NCI-H1417 (cell line): ENCODE measurements around the gene SECISBP2.

Source experiments
- DNase-seq, 3 experiments: peaks; one replicate each; lab custom pipeline; 2025; lab: John Stamatoyannopoulos, UW

The SECISBP2 gene

DNA sequence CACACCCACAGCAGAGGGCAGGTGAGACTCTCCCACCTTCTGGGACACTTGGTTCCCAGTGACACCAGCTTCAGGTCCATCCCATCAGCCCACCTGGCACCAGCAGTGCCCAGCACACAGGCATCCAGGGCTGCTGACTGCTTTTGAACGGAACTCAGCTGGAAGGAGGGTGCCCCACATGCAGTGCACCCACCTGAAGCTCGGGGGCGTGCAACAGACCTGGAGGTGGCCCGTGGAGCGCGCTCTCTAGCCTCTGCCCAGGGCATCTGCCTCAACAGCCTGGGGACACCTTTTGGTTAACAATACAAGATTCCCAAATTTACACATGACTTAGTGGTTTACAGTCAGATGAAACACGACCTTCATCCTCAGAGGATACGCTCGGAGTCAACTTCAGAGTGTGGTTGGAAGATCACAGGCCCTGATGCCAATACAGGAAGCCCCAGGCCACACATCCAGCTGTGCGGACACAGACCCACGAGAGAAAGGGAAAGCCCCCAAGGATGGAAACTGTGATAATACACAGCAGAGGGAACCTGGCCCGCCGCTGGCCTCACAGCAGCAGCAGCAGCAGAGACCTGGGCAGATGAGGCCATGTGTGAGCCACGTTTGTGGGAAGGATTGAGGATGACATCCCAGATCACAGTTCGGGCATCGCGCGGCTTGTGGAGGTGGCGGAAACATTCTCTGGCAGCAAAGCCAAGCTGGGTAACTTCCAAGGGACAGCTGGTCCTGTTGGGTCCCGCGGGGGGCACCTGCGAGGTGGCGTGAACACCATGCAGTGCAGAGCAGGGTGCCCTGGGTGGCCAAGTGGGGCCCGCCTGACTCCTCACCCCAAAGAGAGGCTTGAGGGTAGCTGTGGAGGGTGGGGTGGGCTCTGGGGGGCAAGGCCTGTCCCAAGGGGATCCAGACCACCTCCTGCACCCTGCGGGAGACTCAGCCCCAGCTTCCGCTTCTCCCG is 64.0 kb downstream of the SECISBP2 start:
- DNase-seq: no peak

DNA sequence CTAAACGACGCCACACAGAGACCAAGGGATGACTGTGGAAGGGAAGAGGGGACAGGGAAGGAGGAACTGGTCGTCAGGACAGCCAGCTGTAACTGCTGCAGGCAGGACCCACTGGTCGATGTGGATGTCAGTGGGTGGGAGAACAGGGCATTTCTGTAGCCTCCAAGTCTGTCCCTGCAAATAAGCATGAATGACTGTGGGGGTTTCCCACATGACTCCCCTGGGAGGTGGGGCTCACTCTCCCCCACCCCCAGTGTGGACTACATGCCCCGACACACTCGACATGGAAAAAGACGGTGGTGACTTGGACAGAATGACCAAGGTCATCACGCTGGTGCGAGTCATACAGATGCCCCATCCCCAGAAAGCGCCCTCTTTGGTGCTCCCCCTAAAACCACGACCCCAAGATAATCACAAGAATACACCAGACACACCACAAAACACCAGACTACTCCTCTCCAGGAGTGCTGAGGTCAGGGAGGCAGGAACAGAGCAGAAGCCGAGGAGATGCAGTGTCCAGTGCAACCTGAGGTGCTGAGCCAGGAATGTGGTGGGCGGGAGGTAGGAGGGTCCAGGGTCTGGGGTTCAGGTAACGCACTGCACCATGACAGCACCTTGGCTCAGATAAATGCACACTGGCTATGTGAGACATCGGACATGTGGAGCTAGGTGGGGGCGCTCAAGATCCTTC is 64.9 kb downstream of the SECISBP2 start:
- no peak for DNase-seq

GRCh38 chr9:89383721-89384300 is 65.5 kb downstream of the SECISBP2 start:
- DNase-seq: no peak

DNA sequence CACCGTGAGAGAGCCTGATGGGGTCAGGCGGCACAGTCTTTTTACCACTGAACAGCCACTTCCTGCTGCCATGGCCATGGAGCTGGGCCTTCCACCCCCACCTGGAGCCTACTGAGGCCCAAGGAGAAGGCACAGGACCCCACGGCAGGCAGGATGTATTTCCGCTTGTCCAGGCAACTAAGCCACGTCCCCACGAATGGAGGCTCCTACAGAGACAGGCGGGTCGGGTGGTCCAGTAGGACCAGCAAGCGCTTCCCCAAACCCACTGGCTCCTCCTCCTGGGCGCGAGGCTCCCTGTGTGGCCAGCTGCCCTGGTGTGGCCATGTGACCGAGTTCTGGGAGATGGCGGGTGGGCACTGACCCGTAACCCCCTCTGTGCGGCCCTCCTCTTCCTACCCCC is 66.5 kb downstream of the SECISBP2 start:
- no peak for DNase-seq

DNA sequence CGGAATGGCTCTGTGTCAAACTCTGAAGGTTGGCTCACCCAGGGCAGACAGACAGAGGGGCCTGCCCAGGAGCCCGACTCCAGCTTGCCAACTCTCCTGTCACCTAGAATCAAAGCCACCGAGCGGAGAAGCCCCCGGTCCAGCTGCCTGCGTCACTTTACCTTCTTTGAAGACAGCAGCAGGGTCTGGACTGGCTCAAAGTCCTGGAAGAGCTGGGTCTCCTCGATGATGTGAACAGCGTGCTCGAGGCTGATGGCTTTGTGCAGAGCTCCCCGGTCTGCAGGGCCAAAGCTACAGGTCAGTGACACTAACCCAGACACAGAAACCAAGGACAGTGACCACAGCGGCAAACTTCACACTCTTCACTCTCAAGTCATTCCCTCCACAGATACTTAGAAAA is 67.9 kb downstream of the SECISBP2 start:
- DNase-seq: no peak

- no peak for DNase-seq
Measured at GRCh38 chr9:89386797-89387196, 68.5 kb downstream of the SECISBP2 start.

GRCh38 chr9:89387197-89387849 is 69.0 kb downstream of the SECISBP2 start:
- DNase-seq: no peak

- no peak for DNase-seq
Measured at GRCh38 chr9:89388084-89388867, 70.0 kb downstream of the SECISBP2 start.

GRCh38 chr9:89388868-89389177 is 70.5 kb downstream of the SECISBP2 start:
- DNase-seq: no peak

DNA sequence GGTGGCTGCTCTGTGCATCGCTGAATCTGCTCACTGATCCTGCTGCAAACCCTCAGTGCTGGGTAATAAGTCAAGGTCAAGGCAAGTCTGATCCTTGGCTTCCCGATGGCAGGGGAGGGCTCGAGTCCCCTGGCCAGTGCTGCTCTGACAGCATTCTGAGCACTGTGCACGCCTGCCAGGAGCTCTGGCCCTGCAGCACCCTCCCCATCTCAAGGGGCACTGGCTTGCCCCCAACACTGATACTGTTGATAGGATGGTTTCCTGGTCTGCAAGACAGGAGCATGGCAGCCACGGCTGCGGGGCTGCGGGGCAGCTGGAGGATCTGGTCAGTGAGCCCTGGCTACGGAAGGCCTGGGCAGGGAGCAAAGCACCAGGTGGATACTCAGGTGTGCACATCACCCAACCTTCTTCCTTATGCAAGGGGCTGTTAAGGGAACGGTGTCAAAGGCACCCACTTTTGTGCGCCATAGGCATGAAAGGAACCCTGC is 71.8 kb downstream of the SECISBP2 start:
- DNase-seq: no peak

DNA sequence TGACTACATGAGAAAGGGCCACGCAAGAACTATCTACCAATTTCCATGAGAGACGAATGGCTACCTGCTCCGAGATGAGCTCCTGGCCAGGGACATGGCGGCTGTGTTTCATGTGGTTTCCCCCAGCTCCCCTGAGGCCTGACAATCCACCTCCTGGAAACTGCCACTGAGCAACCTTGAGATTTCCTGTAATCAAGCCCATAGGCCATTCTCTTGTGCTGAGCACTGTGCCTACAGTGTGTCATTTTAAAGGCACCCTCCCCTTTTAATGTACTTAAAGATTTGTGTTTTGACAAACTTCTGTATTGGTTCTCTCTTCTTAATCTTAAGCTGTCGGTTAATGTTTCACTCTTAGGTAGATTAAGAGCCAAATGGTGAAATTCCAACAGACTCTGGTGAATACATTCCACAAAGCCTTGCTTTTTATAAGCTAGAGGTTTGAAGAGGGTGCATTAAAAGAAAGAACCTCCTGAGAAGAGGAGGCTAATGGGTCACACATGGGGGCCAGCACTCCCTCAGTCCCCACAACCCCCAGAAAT is 72.3 kb downstream of the SECISBP2 start:
- DNase-seq: no peak

- DNase-seq: no peak
Measured at GRCh38 chr9:89391585-89391984, 73.3 kb downstream of the SECISBP2 start.

DNA sequence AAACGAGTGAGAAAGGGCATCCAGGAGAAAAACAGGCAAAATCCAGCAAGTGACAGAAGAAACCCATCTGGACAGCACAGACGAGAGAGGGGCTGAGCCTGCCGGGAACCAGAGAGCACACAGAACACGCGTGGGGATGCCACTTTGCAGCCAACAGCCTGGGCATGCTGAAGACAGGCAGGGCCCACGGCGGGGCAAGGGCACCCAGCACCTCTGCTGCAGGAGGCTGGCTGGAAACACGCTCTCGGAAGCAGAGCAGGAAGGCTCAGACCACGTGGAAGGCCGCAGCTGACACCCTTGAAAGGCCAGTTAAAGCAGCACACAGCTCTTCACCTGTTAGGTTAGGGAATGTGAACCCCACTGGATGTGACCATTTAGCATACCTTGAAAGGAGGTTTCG is 76.1 kb downstream of the SECISBP2 start:
- no peak for DNase-seq

DNA sequence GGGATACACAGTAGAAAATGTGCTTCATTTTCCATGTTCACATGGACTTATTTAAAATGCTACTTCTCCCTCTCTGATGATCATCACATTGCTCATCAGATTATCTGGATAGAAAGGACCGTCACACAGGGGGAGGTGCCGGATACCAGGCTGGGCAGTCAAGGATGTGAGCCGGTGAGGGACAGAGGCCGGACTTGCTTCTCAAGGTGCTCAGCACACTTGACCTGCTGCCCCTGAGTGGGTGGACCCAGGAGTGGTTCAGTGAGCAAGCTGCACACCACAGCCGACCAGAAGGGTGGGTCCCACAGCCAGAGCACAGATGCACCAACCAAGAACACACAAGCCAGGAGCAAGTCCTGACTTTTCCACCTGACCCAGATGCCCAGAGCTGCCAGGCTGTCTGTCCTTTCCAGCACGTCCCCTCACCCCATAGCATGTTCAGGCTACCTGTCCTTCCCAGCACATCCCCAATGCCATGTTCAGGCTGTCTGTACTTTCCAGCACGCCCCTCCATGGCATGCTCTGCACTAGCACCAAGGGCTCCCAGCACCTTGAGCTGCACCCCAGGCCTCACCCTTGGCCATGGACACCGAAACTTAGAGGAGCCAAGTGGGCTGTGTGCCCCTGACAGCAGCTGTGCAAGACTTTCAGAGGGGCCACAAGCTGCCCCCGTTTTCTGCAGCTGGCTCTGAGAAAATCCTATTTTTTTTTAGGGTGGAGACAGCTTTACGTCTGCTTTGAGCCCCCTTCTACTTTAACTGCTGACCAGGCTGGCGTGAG is 77.8 kb downstream of the SECISBP2 start:
- no peak for DNase-seq

- no peak for DNase-seq
Measured at GRCh38 chr9:89397471-89397870, 79.2 kb downstream of the SECISBP2 start.

- no peak for DNase-seq
Measured at GRCh38 chr9:89398621-89399020, 80.3 kb downstream of the SECISBP2 start.

DNA sequence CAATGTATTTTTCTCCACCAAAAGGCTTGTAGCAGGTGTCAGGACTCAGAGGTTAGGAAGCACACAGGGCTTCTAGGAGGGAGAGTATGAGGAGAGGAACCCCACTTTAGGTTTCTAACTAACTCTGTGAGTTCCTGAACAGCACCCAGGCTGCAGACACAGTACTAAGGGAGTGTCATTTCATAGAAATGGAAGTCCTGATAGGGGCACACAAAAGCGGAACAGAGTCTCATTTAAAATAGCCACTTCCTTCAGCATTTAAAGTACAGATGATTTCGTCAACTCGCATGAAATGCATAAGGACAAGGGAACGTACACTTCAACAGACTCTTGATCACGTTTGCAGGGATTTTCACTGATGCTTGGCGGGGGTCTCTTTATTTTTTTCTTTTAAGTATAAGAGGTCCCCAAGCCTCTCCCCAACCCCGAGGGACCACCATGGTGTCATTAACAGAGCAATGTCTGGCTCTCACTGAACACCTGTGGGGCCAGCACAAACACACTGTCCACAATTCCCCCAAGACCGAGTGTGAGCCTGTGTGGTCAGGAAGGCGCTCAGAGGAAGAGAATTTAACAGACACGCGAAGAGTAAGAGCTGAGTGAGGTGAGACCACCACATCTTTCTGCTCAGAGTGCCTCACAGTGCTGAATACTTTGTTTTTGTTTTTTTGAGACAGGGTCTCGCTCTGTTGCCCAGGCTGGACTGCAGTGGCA is 82.3 kb downstream of the SECISBP2 start:
- no peak for DNase-seq

DNA sequence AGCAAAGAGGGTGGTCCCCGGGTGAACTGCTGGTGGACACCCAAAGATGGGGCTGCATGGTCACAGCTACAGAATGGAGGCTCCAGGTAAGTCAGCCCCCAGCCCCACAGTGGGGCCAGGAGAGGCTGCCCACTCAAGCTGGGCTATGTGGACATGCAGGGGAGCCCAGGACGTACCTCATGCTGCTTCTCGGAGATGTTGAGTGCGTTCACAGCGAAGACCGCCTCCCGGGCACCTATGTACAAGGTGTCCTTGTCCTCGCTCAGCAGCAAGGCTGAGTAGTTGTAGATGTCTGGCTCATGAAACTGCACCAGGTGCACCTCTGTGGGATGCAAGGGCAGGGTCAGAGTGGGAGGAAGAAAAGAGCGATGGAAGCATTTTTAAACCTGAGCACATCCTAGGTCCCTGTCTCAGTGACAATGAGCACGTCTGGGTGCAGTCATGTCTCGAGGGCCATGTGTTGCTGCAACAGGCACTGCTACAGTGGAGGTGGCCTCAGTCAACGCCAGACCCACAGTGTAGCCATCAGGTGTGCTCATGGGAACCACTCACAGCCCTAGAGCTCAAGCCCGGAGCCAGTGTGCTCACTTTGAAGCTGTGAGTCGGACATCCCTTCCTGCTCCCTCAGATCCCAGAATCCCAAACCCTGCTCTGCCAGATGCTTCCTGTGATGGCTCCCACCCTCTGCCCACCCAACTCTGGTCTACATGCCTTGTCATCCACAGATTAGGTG is 84.6 kb downstream of the SECISBP2 start:
- no peak for DNase-seq

DNA sequence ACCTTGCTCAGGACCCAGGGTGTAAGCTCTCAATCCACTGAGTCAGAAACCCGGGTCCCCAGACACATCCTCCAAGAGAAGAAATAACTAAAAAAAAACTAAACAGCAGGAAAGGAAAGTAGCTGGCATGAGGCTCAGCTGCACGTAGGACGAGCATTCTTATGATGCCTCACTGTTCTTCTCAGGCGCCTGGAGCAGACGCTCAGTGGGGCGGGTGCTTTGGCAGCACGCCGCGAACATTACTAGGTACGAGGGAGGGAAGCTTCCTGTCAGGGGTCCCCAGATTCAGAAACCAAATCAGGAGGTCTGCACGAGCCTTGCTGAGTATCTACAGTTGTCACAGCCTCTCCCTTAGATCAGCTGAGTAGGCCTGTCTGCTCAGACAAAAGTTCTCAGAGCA is 85.8 kb downstream of the SECISBP2 start:
- no peak for DNase-seq
